ENCODE results near the gene AHSP.

GRCh38 chr16:31483081-31483480, 44.6 kb upstream of the AHSP start, which contains the start of gene SLC5A2:
- TF ChIP-seq CTCF (IDR thresholded peaks at IDR 0.05; ENCODE audit: low read depth, low read length) (no peak), EZH2phosphoT487 (IDR thresholded peaks at IDR 0.05; ENCODE audit: low read depth) (no peak)
